Activated CD8-positive, alpha-beta memory T cell treated with anti-CD3 and anti-CD28 coated beads for 48 hours (primary cell): Measurements from ENCODE around the gene MGLL.

Experiments
- DNase-seq, 3 experiments: peaks; one replicate each; pipeline ENCODE4 v3.0.0-alpha.2; 2020; ENCODE audit warnings: low read depth in 2 of 3, low spot score in 2 of 3

Gene MGLL

DNA sequence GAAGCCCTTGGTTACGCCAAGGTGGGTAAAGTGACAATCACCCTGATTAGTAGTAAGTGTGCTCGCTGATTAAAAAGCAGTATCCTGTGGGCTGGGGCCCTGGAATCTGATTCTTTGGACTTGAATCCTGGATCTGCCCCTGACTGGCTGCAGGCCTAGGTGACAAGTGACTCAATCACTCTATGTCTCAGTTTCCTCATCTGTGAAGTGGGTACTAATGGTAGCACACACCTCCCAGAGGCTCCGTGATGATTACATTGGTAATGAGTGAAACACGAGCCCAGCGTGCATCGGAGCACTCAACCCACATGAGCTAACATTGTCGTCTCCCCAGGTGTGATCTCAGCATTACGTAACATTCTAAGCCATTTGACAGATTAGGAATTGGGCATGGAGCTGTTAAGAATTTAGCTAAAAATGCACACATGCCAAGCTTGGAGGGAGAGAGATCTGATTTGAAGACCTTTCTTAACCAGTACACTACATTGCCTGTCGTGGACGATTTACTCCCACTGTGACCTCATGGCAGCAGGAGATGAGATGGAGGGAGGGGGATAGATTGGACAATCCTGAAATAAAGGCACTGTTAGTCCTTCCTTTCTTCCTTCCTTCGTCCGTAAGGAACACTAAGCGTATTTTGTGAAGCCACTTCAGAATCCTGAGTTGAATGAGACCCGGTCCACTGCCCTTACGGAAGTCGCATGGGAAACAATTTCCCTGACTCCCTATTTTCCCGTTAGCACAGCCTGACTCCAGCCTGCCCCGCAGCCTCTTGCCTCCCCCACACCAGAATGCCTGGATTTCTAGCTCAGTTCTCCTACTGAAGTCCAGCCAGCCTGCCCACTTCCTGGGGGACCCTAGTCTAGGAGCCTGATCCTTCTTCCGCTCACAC lies 32.1 kb downstream of the MGLL start:
- DNase-seq, result no peak

DNA sequence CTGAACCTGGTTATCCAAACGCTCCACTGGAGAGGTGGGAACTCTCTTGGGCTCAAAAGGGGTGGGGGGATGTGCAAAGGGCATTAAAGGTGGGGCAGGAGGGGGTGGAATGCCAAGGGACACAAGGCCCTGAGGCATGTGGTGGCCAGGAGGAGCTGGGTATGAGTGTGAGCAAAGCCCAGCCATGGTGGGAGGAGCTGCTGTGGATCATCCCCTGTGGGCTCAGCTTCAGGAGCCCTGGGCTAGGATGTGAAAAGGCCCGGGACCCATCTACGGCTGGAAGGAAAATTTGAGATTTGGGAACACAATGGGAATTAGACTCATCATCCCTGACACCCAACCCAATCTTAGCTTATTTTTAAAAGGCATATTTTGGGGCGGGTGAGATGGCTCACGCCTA lies 33.3 kb downstream of the MGLL start:
- DNase-seq, result no peak

DNA sequence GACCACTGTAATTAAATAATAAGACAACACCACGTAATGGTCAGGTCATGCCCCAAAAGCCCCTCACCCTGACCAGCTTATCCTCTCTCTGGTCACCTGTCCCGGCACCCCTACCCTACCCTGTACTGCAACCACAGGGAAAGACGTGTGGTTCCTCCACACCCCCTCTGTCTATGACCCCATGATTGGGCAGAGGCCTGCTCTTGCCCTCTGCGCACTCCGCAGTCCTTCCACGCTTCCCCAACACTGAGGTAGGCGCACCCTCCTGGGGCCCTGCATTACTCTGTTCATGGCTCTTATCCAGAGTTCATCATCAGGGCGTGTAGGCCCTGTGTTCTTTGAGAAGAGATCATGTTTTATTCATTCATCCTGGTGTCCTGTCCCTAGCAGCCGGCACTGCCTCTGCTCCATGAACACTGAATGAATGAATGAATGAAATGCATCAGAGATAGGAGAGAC lies 33.8 kb downstream of the MGLL start:
- DNase-seq, result no peak

DNA sequence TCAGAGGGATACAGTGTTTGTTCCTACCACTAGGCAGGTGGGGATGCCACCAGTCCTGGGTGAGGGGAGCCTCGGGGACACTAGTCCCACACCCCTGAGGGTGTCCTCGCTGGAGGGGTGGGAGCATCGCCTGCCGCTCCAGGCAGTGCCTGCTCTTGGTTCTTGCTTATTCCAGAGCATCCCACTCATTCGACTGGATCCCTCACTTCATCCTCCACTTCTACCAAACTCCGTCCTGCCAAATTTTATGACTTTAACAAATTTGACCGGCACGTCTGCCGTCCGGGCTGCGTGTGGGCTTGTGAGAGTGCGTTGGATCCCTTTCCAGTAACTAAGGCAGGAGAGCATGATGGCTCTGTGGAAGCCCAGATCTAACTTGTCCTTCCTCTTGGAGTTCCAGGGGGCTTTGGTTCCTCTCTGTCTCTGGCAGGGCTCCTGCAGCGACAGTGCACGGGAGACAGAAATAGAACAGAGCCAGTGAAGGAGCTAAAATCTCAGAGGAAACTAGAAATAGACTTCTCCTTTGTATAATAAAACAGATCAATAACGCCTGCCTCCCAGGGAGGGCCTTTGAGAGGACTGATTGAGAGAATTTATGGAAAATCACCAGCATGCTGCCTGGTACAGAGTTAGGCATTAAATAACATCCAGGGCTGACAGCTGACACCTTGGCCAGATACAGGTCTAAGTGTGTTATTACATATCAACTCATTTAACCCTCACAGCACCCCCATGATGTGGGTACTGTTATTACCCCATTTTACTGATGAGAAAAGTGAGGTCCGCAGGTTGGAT lies 34.5 kb downstream of the MGLL start:
- DNase-seq, result no peak

DNA sequence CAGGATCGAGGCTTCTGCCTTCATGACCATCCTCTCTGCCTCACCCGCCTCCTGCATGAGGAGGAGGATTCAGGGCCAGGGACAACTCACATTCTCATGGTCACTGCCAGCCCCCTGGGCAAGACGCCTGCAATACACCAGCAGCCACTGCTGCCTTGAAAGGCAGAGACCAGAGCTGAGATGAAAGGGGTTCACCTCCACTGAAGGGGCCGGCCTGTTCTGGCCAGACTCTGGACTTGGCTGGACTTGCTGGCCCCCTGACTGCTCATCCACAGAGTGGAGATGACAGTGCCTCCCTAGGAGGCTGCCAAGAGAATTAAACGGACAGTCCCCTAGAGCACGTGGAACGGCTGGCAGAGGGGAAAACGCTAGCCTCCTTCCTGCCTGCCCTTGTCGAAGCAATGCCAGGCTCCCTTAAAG lies 35.2 kb downstream of the MGLL start:
- no peak for DNase-seq

DNA sequence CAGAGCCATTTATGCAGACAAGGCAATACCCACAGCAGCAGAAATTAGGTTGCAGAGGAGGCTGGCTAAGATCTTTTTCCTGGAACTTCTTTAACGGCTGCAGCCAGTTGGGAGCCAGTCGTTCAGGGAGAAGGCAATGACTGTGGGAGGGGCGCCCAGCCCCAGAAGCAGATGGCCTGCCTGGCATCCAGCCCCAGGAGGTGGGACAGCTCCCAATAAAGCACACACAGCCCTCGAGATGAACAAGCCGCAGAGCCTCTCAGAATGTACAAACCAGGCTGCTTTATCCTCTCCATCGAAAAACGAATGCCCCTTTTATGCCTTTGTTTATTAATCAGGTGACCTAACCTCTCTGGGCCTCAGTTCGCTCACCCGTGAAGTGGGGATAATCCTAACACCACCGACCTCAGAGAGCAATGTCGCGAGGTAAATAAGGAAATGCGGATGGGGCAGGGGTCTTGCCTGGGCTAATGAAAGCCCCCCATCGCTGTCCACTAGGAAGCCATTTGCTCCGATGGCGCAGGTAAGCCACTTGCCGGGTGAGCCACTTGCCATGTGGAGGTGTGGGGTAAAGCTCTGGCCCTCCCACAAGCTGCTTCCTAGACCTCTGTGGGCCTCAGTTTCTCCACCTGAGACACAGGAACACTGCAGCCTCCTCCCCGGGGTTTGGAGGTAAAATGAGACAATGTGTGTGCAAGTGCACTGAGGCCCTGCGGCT lies 35.8 kb downstream of the MGLL start:
- DNase-seq, result no peak

DNA sequence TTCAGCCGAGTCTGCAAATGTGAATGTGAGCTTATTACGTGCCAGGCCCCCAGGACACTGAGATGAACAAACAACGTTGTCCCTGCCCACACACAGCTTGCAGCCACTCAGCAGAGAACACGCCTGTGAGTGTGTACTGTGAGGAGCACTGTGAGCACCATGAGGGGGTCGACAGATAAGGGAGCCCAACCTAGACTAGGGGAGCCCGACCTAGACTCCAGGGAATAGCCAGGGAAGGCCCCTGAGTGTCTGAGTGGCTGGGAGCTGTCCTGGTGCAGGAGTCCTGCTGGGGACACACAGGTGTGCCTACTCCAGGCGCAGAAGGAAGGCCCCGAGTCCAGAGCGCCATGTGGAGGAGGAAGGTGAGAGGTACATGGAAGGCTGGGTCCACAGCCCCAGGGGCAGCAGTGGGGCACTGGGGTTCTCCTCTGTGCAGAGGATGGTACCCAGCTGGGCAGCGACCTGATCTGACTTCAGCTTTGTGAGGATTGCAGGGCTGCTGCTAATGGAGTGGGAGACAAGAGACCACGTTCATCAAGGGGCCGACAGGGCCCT lies 36.5 kb downstream of the MGLL start:
- no peak for DNase-seq

DNA sequence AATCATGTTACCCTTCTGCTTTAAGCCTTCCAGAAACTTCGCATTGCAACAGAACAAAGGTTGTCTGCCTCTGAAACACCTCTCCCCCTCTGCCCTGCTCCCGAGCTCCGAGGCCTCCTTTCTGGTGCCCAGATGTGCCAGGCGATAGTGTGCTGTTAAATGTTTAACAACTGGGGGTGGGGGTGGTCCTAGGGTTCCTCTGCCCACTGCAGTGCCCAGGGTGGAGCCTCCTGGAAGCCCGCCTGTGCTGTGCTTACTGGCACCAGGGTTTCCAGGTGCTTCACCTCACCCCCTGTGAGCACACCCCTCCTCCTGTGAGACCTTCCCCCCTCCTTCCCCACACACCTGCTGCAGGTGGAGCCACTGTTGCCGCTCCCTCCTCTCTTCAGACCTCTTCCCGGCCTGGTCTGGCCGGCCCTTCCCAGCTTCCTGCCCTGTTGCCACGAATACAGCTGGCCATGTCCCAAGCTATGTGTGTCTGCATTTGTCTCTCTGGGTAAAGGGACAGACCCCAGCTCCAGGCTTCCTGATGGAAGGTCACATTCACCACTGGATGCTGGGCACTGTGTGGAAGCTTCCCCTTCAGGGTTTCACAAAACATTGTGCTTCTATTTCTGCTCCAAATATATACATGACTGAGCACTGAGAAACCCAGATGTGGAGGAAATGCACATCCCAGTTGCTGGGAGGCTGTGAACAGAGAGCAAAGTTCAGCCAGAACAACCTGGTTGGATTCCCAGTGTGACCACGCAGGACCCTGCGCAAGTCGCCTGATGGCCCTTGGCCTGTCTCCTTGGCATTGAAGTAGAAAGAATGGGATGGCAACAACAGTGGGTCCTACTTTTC lies 37.2 kb downstream of the MGLL start:
- DNase-seq, result no peak

DNA sequence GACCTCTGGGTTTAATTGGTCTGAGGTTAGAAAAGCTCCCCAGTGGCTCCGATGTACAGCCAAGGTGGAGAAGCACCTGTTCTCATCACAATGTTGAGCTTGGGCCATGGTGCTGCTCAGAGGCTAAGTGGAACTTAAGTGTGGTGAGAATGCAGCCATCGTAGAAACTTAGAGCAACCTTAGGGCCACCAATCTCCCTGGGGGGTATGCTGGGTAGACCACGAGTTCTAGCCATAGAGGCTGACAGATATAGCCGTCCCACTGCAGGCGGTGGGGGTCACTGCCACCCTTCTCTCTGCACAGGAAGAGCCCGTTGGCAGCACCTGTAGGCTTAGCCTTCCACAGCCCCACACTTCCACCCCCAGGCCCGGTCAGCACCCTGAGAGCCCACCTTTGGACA lies 38.0 kb downstream of the MGLL start:
- no peak for DNase-seq

DNA sequence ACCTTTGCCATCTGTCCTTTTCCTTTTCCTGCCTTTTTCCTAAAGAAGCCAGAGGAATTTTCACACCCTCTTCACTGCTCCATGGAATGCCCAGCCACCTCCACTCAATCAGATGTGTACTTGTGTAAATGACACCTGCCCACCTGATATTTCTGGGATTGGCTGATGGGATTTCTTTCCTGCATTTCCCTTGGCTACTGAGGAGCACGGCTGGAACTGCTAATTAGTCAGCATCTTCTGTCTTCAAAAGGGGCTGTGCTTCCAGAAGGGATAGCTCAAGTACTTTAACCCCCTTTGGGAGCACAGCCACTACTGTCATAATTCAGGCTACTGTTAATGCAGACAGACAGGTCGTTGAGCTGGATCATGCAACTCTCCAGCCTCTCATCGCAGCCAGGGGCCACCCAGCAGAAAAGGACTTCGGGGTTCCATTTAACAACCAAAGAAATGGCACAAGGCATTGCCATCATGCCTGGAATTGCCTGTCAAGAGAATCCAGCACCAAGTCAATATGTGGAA lies 38.6 kb downstream of the MGLL start:
- DNase-seq, result no peak

DNA sequence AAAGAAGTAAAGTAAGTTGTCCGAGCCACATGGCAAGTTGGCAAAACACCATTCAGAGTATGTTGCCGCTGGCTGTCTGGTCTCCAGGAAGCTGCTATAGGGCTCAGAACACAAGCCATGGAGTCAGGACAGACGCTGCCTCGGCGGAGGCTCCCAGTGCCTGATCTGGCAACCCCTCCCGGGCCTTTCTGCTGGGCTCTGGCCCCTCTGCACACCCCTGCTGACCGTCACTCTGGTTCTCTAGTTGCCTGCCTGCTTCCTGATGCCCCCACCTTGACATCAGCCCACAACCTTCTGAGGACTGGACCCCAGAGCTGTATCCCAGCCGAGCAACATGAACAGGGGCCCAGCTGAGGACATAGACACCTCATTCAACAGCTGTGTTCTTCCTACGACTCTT lies 39.1 kb downstream of the MGLL start:
- no peak for DNase-seq

DNA sequence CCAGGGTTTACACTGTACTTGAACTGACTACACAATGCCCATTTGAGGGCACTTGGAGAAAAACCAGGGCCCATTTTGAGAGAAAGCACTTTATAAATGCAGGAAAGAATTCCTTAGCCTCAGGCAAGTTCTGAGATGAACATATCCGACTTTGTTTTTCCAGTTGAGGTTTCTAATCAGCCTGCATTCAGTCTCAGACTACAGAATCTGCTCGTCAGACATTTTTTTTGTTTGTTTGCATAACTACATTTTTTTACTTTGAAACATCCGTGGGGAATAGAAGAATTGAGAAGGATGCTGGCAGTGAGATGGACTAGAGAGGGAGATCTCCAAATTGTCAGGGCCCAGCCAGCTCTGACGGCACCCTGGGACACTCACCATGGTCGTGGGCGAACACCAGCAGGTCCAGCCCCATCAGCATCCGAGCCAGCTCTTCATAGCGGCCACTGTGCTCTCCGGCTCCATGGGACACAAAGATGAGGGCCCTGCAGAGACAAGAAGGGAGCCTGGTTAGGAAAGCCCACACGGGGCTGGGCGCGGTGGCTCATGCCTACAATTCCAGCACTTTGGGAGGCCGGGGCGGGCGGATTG lies 40.8 kb downstream of the MGLL start:
- DNase-seq, result no peak

DNA sequence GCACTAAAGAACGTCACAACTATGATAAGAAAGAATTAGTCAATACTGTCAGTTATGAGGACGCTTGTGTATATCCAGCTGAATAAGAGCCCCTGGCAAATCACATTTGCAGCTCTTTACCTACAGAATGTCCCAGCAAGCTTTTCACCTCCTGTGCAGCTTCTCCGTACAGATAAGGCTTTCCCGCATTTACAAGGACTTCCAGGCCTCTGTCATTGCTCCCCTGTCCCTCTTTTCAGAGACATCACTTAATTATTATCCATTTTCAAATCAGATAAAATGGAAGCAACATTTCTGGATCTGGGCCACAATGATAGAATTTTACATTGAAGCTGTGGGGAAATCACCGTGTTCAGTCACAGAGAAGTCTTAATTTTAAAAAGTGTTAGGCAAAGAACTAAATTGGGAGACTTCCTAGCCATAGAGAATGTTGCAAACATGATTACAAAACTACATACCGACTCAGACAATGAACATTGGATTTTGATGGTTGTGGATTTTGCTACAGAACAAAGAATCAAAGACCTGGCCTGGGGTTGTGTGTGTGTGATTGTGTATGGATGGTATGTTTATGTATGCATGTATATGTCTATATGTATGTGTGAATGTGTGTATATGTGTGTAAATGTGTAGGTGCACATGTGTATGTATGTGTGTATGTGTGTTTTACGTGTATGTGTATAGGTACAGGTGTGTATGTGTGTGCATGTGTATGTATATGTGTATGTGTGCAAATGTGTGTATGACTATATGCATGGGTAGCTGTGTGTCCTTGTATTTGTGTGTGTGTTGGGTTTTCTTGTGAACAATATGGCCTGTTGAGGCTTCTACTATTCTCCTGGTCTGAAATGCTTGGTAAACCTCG lies 41.5 kb downstream of the MGLL start:
- DNase-seq, result no peak

DNA sequence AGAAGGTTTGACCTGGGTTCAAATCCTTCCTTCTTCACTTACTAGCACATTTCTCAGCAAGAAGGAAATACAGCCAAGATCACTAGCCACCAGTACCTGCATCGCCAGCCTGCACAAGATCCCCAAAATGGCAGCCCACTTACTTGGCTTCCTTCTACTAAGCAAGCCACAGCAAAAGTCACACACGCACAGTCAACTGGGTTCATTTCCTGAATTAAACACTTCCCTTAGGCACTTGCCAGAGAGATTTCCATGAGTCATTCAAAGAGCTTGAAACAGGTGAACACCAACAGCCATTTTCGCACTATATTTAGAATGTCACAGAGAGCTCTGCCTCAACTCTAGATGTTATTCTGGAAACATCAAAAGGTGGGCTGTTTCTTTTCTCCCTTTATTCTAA lies 42.6 kb downstream of the MGLL start:
- no peak for DNase-seq

DNA sequence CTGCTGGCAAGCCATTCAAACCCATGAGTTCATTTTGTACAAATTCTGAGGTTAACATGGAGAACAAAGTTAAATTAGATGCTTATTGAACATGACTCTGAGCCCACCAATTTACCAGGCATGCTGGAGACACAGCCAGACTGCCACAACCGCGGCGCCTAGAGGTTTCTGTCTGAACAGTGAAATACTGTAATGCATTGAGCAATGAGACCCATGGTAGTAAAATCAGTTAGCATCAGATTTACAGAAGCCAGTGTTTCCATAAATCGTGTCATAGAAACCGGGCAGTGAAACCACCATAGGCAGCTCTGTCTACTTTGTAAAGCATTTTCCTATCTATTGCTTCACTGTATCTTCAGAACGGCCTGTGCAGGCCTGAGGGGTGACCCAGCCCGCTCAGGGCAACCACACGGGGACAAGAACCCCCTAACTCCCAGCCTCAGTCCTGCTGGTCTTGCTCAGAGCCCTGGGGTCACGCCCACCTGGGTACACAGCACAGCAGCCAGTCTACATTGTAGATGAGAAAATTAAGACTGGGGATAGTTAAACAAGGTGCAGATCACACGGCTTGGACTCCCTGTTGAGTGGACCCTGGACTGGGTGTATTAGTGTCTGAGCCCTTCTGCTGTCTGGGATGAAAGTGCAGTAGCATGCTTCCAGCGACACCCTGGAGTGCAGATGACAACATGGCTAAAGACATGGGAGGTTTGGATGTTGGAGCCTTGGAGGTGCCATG lies 44.2 kb downstream of the MGLL start:
- DNase-seq, result no peak

DNA sequence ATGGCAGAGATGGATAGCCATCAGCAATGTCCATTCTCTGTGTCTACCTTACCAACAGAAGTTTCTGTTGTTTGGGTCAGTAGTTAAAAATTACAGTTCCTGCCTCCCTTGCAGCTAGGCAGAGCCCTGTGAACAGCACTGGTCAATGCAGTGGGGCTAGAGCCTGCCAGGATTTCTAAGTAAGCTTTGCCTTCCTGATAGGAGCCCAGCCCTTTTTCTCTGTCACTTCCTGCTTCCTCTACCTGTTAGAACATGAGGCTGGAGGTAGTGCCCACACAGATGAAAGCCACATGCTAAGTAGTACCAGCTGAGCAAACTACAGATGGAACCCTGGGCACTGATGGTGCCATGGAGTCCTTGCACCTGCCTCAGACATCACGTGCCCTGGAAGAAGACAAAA lies 45.0 kb downstream of the MGLL start:
- no peak for DNase-seq

DNA sequence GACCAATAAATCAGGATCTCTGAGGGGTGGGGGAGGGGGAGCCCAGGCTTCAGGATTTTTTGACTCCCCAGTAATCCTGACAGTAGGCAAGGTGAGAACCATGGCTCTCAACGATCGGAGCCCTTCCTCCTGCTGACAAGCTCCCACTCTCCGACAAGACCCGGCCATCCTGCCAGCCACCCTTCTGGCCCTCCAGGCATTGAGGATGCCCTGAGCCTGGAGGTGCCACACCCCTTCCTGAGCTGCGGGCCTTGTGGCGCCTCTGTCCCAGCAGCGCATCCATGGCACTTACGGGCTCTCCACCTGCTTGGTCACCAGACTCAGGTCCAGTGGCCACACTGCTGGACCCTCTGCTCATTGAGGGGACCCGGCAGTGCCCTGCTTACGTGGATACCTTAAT lies 46.0 kb downstream of the MGLL start:
- DNase-seq, result no peak

DNA sequence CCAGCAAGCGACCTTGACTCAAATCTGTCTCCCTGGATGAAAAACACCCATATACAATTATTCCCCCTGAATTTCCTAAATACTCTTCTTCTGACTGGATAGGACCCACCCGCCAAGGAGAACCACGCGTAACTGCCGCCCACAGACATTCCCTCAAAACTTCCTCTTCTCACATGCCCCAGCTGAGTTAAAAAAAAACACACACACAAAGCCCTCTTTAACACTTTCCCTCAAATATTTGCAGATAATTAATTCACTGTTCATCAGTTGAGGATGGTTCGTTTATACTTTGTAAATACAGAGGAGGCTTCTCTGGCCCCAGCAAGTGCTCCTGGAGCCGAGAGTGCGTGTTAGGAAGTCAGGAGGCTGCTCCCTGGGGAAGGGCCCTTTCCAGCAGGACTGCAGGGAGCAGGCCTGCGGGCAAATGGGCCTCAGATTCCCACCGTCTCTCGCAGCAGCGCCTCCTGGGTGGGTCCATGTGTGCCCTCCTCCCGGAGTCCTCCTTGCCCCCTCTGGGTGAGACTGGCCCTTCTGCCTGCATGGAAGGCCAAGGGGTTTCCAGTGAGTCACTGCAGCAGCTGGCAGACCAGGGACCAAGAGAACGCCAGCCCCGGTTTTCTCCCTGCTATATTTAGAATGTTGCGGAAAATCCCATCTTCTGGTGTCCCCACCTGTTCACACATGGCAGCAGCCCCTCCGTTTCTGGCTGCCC lies 46.8 kb downstream of the MGLL start:
- DNase-seq, result no peak
